H1 (cell line): Measurements from ENCODE around the gene BPGM. TPM values are rescaled to one million over a fixed set of nuclear protein-coding genes. Genes with fewer than 3 reads are reported as not detected.

Experiments
- CTCF ChIA-PET: fragments of 300-600 bp; sonication (Branson Sonifier 250); formaldehyde crosslinking; loops from one replicate; lab custom pipeline; 2021; ENCODE audit not compliant: partially characterized antibody; lab: Charles Lee
- POLR2A ChIA-PET: fragments of 300-600 bp; sonication (Branson Sonifier 250); formaldehyde crosslinking; loops from one replicate; lab custom pipeline; 2021; ENCODE audit warnings: inconsistent platforms; ENCODE audit not compliant: partially characterized antibody; lab: Charles Lee
- DNase-seq, 2 experiments: peaks; one replicate each; pipeline versions ENCODE4 v3.0.0 to v3.0.0-alpha.2; 2010 to 2022; ENCODE audit warnings: low spot score in 2 of 2, low read depth in 1 of 2, mixed read lengths in 1 of 2
- FAIRE-seq: peaks from 2 replicates; lab custom pipeline; 2011; peaks lifted over from hg19 to GRCh38; lab: Jason Lieb, UNC
- H2AFZ ChIP-seq: 2 replicates; pipeline ENCODE4 v1.8.1; 2012; ENCODE audit warnings: low read length, inconsistent platforms
- H2AK5ac ChIP-seq: 2 replicates; pipeline ENCODE4 v1.6.1; 2013; ENCODE audit warnings: low read depth, low read length
- H2BK120ac ChIP-seq: replicated peaks from 2 replicates; pipeline ENCODE3; 2013; ENCODE audit warnings: low read depth, low read length, inconsistent platforms
- H2BK12ac ChIP-seq: 2 replicates; pipeline ENCODE4 v1.6.1; 2013; ENCODE audit warnings: low read depth, low read length
- H2BK15ac ChIP-seq: 2 replicates; pipeline ENCODE4 v1.6.1; 2013; ENCODE audit warnings: low read length
- H2BK20ac ChIP-seq: 2 replicates; pipeline ENCODE4 v1.6.1; 2013; ENCODE audit warnings: low read length
- H2BK5ac ChIP-seq: 2 replicates; pipeline ENCODE4 v1.6.1; 2013; ENCODE audit warnings: low read depth, low read length
- H3K14ac ChIP-seq: 2 replicates; pipeline ENCODE4 v1.6.1; 2013; ENCODE audit warnings: inconsistent platforms; ENCODE audit not compliant: insufficient read length
- H3K18ac ChIP-seq: 2 replicates; pipeline ENCODE4 v1.6.1; 2013; ENCODE audit warnings: low read length; ENCODE audit errors: extremely low read depth
- H3K23ac ChIP-seq: 2 replicates; pipeline ENCODE4 v1.6.1; 2013; ENCODE audit warnings: inconsistent platforms; ENCODE audit not compliant: insufficient read length
- H3K23me2 ChIP-seq: 2 replicates; pipeline ENCODE4 v1.6.1; 2013; ENCODE audit warnings: low read depth, low read length
- H3K27ac ChIP-seq: 2 replicates; pipeline ENCODE4 v1.6.1; 2011; ENCODE audit warnings: low read depth, low read length, inconsistent platforms
- H3K27me3 ChIP-seq, 4 experiments: replicated peaks in 1 of 4; 1 replicate in 1 of 4; 2 replicates in 3 of 4; pipeline versions ENCODE4 v1.6.1 to v1.8.1; 2011 to 2013; ENCODE audit warnings: low read length in 3 of 4, mild to moderate bottlenecking in 3 of 4, inconsistent platforms in 2 of 4, mixed read lengths in 2 of 4, moderate library complexity in 1 of 4; ENCODE audit not compliant: control insufficient read depth in 3 of 4, insufficient read depth in 3 of 4; ENCODE audit errors: extremely low read depth in 1 of 4
- H3K36me3 ChIP-seq, 4 experiments: 2 replicates each; pipeline versions ENCODE4 v1.6.1 to v1.8.1; 2011 to 2013; ENCODE audit warnings: mild to moderate bottlenecking in 4 of 4, low read length in 3 of 4, moderate library complexity in 2 of 4, control low read depth in 1 of 4, inconsistent platforms in 1 of 4; ENCODE audit not compliant: insufficient read depth in 4 of 4, control insufficient read depth in 2 of 4
- H3K4ac ChIP-seq: replicated peaks from 2 replicates; pipeline ENCODE3; 2013; ENCODE audit warnings: low read length, low read depth, mixed read lengths, inconsistent platforms; ENCODE audit not compliant: insufficient read length
- H3K4me1 ChIP-seq, 4 experiments: replicated peaks in 1 of 4; 1 replicate in 1 of 4; 2 replicates in 3 of 4; pipeline versions ENCODE4 v1.6.1 to v1.8.1; 2011 to 2013; ENCODE audit warnings: low read length in 3 of 4, inconsistent platforms in 2 of 4, mixed read lengths in 1 of 4; ENCODE audit not compliant: insufficient read depth in 4 of 4, control insufficient read depth in 3 of 4
- H3K4me2 ChIP-seq, 2 experiments: 2 replicates each; pipeline versions ENCODE4 v1.6.1 to v1.8.1; 2011 to 2013; ENCODE audit warnings: low read depth in 2 of 2, low read length in 2 of 2, control low read depth in 1 of 2, inconsistent platforms in 1 of 2, mild to moderate bottlenecking in 1 of 2; ENCODE audit not compliant: insufficient read depth in 1 of 2
- H3K4me3 ChIP-seq, 4 experiments: fragments of 200-600, 300-600 bp in 1 of 4; sonication (generic), shearing (Covaris generic), sonication (Bioruptor Twin) in 1 of 4; 2 replicates each; pipeline versions ENCODE4 v1.5.1 to v1.8.1; 2011 to 2016; ENCODE audit warnings: low read length in 4 of 4, low read depth in 3 of 4, control low read depth in 2 of 4, inconsistent platforms in 2 of 4, mild to moderate bottlenecking in 2 of 4, mixed read lengths in 1 of 4, moderate library complexity in 1 of 4; ENCODE audit not compliant: insufficient read depth in 2 of 4; ENCODE audit errors: extremely low read depth in 1 of 4
- H3K56ac ChIP-seq: replicated peaks from 2 replicates; pipeline ENCODE3; 2013; ENCODE audit warnings: low read depth, mild to moderate bottlenecking, mixed read lengths, low read length, inconsistent platforms; ENCODE audit not compliant: insufficient read length
- H3K79me1 ChIP-seq: 2 replicates; pipeline ENCODE4 v1.6.1; 2013; ENCODE audit warnings: low read depth, low read length, control low read depth
- H3K79me2 ChIP-seq, 2 experiments: 2 replicates each; pipeline versions ENCODE4 v1.6.1 to v1.8.1; 2012 to 2013; ENCODE audit warnings: low read length in 2 of 2, mild to moderate bottlenecking in 2 of 2, inconsistent platforms in 1 of 2; ENCODE audit not compliant: insufficient read depth in 2 of 2, control insufficient read depth in 1 of 2
- H3K9ac ChIP-seq, 4 experiments: replicated peaks in 1 of 4; 1 replicate in 1 of 4; 2 replicates in 3 of 4; pipeline versions ENCODE4 v1.6.1 to v1.8.1; 2011 to 2013; ENCODE audit warnings: low read depth in 3 of 4, low read length in 3 of 4, control low read depth in 2 of 4, mild to moderate bottlenecking in 2 of 4, moderate library complexity in 2 of 4, inconsistent platforms in 1 of 4; ENCODE audit errors: extremely low read depth in 1 of 4
- H3K9me3 ChIP-seq, 2 experiments: 2 replicates each; pipeline versions ENCODE4 v1.6.1 to v1.8.1; 2012 to 2013; ENCODE audit warnings: mild to moderate bottlenecking in 2 of 2, moderate library complexity in 2 of 2, control low read depth in 1 of 2, inconsistent platforms in 1 of 2, low read depth in 1 of 2, low read length in 1 of 2, mixed read lengths in 1 of 2; ENCODE audit not compliant: insufficient read depth in 2 of 2
- H4K20me1 ChIP-seq, 2 experiments: replicated peaks in 1 of 2; 2 replicates each; pipeline versions ENCODE3 to v1.8.1; 2011 to 2013; ENCODE audit warnings: inconsistent platforms in 2 of 2, low read length in 2 of 2, mild to moderate bottlenecking in 1 of 2; ENCODE audit not compliant: insufficient read depth in 2 of 2, control insufficient read depth in 1 of 2
- H4K5ac ChIP-seq: 2 replicates; pipeline ENCODE4 v1.6.1; 2013; ENCODE audit warnings: low read length, low read depth, mixed read lengths, inconsistent platforms; ENCODE audit not compliant: insufficient read length
- H4K8ac ChIP-seq: 2 replicates; pipeline ENCODE4 v1.8.0; 2013; ENCODE audit warnings: mild to moderate bottlenecking, moderate library complexity, low read length, inconsistent platforms; ENCODE audit not compliant: insufficient read depth; ENCODE audit errors: extremely low read depth
- H4K91ac ChIP-seq: replicated peaks from 2 replicates; pipeline ENCODE3; 2013; ENCODE audit warnings: low read length, mixed read lengths, inconsistent platforms; ENCODE audit not compliant: insufficient read length
- ATF2 ChIP-seq: IDR thresholded peaks from 2 replicates; pipeline ENCODE4 v1.6.1; 2012; ENCODE audit warnings: low read length, inconsistent platforms
- ATF3 ChIP-seq: IDR thresholded peaks from 2 replicates; pipeline ENCODE4 v1.6.1; 2011; ENCODE audit warnings: low read depth, mild to moderate bottlenecking, low read length; ENCODE audit not compliant: insufficient read depth
- KDM5A ChIP-seq: fragments of 200-600 bp; IDR thresholded peaks from 2 replicates; pipeline ENCODE4 v1.7.1; 2012; ENCODE audit warnings: mild to moderate bottlenecking, low read length, inconsistent platforms, mixed read lengths
- MAFK ChIP-seq: IDR thresholded peaks from 2 replicates; pipeline ENCODE4 v1.6.1; 2012; ENCODE audit warnings: low read depth, mild to moderate bottlenecking, improper control_type of control experiment, low read length
- NANOG ChIP-seq: IDR thresholded peaks from 2 replicates; pipeline ENCODE4 v1.6.1; 2011; ENCODE audit warnings: low read length, low read depth, mild to moderate bottlenecking, inconsistent platforms; ENCODE audit not compliant: insufficient read depth, poor library complexity, severe bottlenecking
- PHF8 ChIP-seq: fragments of 200-600 bp; sonication (generic); conservative IDR thresholded peaks from 2 replicates; pipeline ENCODE4 v1.7.1; 2012; ENCODE audit warnings: low read depth, mild to moderate bottlenecking, inconsistent platforms, low read length, moderate library complexity
- POLR2AphosphoS5 ChIP-seq: IDR thresholded peaks from 2 replicates; pipeline ENCODE4 v1.6.1; 2011; ENCODE audit warnings: low read depth, low read length
- POU5F1 ChIP-seq: IDR thresholded peaks from 2 replicates; pipeline ENCODE4 v1.6.1; 2011; ENCODE audit warnings: low read depth, mild to moderate bottlenecking, low read length, moderate library complexity
- RFX5 ChIP-seq: IDR thresholded peaks from 2 replicates; pipeline ENCODE4 v1.6.1; 2011; ENCODE audit warnings: low read depth, low read length, improper control_type of control experiment, borderline replicate concordance
- SP4 ChIP-seq: IDR thresholded peaks from 2 replicates; pipeline ENCODE4 v1.6.1; 2012; ENCODE audit warnings: low read length, inconsistent platforms
- TBP ChIP-seq: IDR thresholded peaks from 2 replicates; pipeline ENCODE4 v1.6.1; 2011; ENCODE audit warnings: low read depth, low read length, improper control_type of control experiment
- whole genome bisulfite sequencing, 2 experiments: shearing (Covaris generic) in 1 of 2; methylation state at CpG; one replicate each; pipeline versions ENCODE4 v1.1.6 to v1.1.7; 2013 to 2015; ENCODE audit warnings: low lambda C conversion rate in 2 of 2, mixed read lengths in 2 of 2, inconsistent platforms in 1 of 2, low coverage in 1 of 2, missing lambda C conversion rate in 1 of 2; ENCODE audit not compliant: insufficient replicate concordance in 2 of 2, insufficient coverage in 1 of 2, insufficient read length in 1 of 2; ENCODE audit errors: extremely low coverage in 1 of 2, missing lambda C conversion rate in 1 of 2; 5-methylcytosine and 5-hydroxymethylcytosine counted together
- polyA plus RNA-seq, 7 experiments: library from polyadenylated mRNA; depleted of rRNA in 3 of 7; stranded (reverse) in 5 of 7; unstranded in 2 of 7; fragments of >200 nt in 5 of 7; fragments of 200-250 nt in 2 of 7; gene quantifications; 1 replicate in 5 of 7; 2 replicates in 1 of 7; 4 replicates in 1 of 7; pipeline versions ENCODE4 v1.2.1 to v1.2.3, GENCODE V29; 2011 to 2013; ENCODE audit warnings: missing spikeins in 2 of 7, mixed read lengths in 2 of 7
- total RNA-seq: library from RNA; stranded (reverse); fragmentation: NEBNext Ultra II Directional; extraction: Animal tissue kit (Norgen Biotek cat#: 25700); gene quantifications from 2 replicates; pipeline ENCODE4 v1.2.1, GENCODE V29; 2021

BPGM gene
- total and polyA plus RNA-seq, 2 of the 8 experiments (the other 6 are each of a cell fraction or from before 2014, with no cell fraction given): 9.7 to 15.3 TPM

- WGBS, 2 experiments: 94% methylated on average over 7 of the region's 7 CpGs; no CpG with 5 or more reads in 1 of the 2 experiments
- no peaks in the 10 kb centered on the region; a peak in 2 of 4 replicates for H3K79me2 ChIP-seq
- no peak overlapping the region for H2AFZ ChIP-seq
- TF ChIP-seq NANOG (no peak), ATF3 (no peak), KDM5A (no peak), PHF8 (no peak), SP4 (no peak), POU5F1 (no peak), RFX5 (no peak), MAFK (no peak), ATF2 (no peak), POLR2AphosphoS5 (no peak), TBP (no peak)
These were observed 13.7 kb downstream of the BPGM start for GRCh38 chr7:134660242-134660785.

More at GRCh38 chr7:134660242-134660785, 13.7 kb downstream of the BPGM start:
- Histone ChIP-seq H3K56ac (no peak overlapping the region), H4K8ac (no peak overlapping the region), H4K20me1 (no peaks in the 10 kb centered on the region), H2AK5ac (no peak overlapping the region), H2BK12ac (no peak overlapping the region), H3K23ac (no peak overlapping the region), H3K27ac (no peak overlapping the region), H3K14ac (no peak overlapping the region), H3K23me2 (no peaks in the 10 kb centered on the region), H3K36me3 (peaks cover 0 to 7% (median 3%) of the 10 kb centered on the region in 4 experiments; a peak in 2 of 8 replicates), H2BK5ac (no peak overlapping the region), H3K79me1 (peaks cover 3% of the 10 kb centered on the region; the same call in 1 of the 2 replicates), H3K9me3 (no peaks in the 10 kb centered on the region), H3K18ac (no peak overlapping the region), H2BK120ac (no peak overlapping the region), H2BK15ac (no peak overlapping the region), H4K91ac (no peak overlapping the region), H3K4me3 (no peak overlapping the region), H3K4me2 (no peak overlapping the region), H3K4me1 (no peaks in the 10 kb centered on the region), H3K9ac (peak overlapping the region in 1 of 4 experiments; percentile 18; a peak in 1 of 7 replicates), H2BK20ac (no peak overlapping the region), H3K4ac (no peak overlapping the region), H4K5ac (no peak overlapping the region), H3K27me3 (no peaks in the 10 kb centered on the region)
- ChIA-PET CTCF (interaction anchor here (0.6 to 1.7 kb wide), 3 partner anchors 31 to 65 kb away, joined by 4 to 5 read pairs (median 4); no protein-coding TSS in a partner anchor), POLR2A (interaction anchor here (1.0 kb wide), 1 partner anchor 16 kb away, joined by 3 read pairs; no protein-coding TSS in a partner anchor)
- no peak for FAIRE-seq
- no peak for DNase-seq
